ENCODE measurements around the gene PRAMEF1.
"Not testable (repeated sequence)": the region's sequence is repeated elsewhere in the genome, so short reads cannot be mapped to it uniquely, and the experiment has no call there.

PRAMEF1 gene, protein sequence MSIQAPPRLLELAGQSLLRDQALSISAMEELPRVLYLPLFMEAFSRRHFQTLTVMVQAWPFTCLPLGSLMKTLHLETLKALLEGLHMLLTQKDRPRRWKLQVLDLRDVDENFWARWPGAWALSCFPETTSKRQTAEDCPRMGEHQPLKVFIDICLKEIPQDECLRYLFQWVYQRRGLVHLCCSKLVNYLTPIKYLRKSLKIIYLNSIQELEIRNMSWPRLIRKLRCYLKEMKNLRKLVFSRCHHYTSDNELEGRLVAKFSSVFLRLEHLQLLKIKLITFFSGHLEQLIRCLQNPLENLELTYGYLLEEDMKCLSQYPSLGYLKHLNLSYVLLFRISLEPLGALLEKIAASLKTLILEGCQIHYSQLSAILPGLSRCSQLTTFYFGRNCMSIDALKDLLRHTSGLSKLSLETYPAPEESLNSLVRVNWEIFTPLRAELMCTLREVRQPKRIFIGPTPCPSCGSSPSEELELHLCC

DNA sequence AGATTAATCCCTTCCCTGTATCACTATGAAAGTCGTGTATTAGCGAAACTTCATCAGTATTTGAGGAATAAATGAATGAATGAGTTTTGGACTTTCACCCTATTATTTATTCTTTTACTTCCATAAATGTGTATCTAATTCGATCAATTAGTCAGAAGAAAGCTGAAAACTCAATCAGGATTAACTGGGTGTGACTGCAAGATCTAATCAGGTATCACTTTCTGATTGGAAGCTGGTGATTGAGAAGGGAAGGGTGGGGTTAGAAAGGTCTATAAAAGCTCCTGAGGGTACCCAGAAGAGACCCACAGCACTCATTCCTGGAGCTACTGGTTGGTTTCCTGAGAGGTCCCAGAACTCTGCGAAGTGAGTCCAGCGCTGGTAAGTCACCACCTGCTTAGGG, at the start of gene PRAMEF1:
Gene PRAMEF1 (plus strand): TSS at position 301 of the 400 bp plus-strand sequence. CDS start 1,831 bp downstream, outside the sequence.
- DNase-seq (ENCODE audit: low read depth in 4 of 4, low spot score in 1 of 4) = not testable (repeated sequence)

DNA sequence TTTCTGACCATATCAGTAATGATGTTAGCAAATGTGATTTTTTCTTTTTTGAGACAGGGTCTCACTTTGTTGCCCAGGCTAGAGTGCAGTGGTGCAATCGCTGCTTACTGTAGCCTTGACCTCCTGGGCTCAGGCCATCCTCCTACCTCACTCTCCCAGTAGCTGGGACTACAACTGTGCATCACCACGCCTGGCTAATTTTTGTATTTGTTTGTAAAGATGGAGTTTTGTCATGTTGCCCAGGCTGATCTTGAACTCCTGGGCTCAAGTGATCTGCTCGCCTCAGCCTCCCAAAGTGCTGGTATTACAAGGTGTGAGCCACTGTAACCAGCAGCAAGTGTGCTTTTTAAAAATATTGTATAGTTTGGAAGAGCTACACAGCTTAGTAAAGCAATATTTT, 49.3 kb upstream of the PRAMEF1 start:
- DNase-seq (ENCODE audit: low read depth in 4 of 4, low spot score in 1 of 4) = no peak

DNA sequence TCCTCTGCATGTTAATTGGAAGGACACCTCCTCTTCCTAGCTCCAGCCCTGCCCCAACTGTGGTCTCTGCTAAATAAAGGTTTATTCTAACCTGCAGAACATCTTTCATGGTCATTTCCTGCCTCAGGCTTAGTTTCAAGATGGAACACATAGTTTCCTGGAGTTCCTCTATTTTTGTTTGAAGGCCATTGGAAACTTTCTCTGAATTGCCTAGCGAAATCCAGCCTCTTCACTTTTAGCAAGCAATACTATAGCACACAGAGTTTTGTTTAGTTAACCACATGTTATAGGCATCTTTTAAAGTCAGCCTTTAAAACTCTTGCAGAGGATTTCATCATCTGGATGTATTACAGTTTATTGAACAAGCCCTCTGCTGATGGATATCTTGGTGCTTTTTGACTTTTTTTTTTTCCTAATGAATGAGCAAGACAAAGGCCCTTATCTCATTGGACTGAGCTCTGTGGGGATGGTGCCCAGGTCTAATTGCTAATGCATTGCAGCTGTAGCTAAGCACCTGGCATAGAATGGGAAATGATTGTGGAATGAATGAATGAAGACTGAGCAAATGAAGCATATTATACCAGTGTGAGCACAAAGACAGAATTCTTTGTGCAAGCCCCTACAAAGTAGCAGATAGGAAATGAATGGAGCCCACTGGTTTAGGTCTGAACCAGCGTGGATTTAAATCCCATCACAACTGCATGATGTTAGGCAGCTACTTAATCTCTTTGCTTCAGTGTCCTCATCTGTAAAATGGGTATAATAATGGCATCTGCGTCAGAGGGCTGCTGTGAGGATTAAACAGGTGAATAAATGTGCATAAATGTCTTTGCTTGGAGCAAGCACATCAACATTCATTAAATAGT, 45.8 kb upstream of the PRAMEF1 start:
- no peak for DNase-seq (ENCODE audit: low read depth in 4 of 4, low spot score in 1 of 4)

DNA sequence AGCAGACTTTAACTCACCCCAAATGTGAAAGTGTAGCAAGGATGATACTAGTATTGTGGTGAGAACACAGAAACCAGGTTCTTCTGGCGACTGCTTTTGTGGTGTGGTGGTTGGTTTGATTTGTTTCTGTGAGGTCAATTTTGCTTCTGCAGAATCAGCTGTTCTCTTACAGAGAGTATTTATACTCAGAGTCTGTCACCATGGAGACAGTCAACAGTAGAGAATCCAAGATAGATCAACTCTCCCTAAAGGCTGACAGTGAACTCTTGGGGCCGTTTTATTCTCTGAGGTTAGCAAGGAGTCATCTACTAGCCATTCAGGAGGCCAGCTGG, 45.2 kb upstream of the PRAMEF1 start, which contains the start of gene CFAP107:
Gene CFAP107 (plus strand): TSS at position 209 of the 332 bp plus-strand sequence. CDS start 231 bp downstream, outside the sequence.
- DNase-seq (ENCODE audit: low read depth in 4 of 4, low spot score in 1 of 4) = no peak

DNA sequence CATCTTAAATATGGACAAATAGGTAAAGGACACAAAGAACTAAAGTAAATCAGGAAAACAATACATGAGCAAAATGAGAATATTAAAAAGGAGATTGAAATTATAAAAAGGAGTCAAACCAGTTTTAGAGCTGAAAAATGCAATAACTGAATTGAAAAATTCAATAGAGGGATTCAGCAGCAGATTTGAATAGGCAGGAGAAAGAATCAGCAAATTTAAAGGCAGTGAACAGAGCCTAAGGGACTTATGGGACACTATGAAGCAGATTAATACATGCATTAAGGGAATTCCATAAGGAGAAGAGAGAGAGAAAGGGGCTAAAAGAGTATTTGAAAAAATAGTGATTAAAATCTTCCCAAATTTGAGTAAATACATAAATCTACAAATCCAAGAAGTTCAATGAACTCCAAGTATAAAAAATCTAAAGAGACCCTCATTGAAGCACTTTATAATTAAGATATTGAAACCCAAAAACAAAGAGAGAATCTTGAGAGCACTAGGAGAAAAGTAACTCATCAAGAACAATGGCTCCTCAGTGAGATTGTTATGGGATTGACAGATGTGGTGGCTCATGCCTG, 42.3 kb upstream of the PRAMEF1 start:
- DNase-seq (ENCODE audit: low read depth in 4 of 4, low spot score in 1 of 4) = no peak

DNA sequence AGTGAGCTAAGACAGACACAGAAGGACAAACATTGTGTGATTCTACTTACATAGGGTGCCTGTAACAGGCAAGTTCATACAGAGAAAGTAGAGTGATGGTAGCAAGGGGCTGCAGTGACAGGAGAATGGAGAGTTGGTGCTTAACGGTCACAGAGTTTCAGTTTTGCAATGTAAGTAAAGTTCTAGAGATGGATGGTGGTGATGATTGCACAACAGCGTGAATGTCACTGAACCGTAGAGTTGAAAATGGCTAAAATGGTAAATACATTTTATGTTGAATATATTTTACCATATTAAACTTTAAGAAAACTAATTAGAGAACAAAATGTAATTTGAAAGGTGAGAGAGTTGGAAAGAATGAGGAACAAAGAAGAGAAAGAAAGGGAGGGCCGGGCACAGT, 36.5 kb upstream of the PRAMEF1 start:
- DNase-seq (ENCODE audit: low read depth in 4 of 4, low spot score in 1 of 4) = no peak

DNA sequence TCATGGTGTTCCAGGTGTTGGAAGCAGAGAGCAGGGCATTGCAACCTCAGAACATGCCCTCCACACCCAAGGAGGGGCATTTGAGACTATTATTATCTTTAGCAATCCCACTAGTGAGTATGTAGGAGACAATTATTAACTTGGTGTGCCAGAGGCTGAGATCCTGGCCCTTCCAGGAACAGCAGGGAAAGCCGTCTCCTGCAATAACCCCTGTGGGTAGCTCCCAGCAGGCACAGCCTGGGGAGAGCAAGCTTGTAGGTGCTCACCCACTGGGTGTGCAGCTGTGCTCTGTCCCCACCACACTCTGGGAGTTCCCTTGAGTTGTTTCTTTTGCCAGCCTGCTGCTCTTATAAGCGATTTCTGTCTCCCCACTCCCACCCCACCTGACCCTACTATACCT, 34.9 kb upstream of the PRAMEF1 start:
- DNase-seq (ENCODE audit: low read depth in 4 of 4, low spot score in 1 of 4) = no peak

DNA sequence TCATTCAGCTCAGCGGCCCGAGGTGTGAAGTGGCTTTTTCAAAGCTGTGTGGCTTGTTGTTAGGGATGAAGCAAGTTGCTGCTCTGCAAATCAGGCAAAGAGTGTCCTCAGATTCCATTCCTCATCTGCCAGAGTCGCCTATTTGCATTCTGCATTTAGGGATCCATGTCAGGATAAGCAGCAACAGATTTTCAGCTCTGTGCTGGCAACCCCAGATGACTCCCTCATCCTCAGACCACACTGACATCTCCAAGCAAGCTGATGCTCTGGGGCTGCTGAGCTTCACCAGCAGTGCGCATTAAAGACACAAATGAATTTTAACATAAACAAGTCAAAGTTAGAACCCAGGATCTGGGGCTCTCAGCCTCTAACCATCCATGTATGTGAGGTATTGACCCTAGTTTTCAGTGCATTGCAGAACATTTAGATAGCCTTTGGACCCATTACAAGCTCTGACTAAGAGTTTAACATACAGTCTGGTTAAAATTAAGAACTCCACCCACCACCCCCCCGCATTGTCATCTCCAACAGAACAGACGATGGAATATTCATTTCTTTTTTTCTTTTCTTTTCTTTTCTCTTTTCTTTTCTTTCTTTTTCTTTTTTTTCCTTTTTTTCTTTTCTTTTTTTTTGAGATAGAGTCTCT, 34.3 kb upstream of the PRAMEF1 start:
- no peak for DNase-seq (ENCODE audit: low read depth in 4 of 4, low spot score in 1 of 4)

DNA sequence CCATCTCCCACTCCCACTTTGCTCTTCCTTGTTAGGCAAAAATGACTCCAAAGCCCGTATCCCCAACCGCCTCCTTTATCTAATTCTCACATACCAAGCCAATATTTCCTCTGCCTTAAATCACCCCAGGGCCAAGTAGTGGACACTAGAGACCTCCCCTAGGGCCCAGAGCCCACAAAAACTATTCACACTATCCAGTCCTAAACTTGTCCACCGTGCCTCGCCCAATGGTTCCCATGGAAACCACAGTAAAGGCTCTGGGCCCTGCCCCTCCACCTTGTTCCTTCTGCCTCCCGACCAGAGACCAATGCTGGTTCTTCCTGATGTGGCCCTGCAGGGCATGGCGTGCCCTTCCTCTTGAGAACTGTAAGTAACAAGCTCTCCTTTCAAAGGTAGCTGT, 33.4 kb upstream of the PRAMEF1 start:
- no peak for DNase-seq (ENCODE audit: low read depth in 4 of 4, low spot score in 1 of 4)

DNA sequence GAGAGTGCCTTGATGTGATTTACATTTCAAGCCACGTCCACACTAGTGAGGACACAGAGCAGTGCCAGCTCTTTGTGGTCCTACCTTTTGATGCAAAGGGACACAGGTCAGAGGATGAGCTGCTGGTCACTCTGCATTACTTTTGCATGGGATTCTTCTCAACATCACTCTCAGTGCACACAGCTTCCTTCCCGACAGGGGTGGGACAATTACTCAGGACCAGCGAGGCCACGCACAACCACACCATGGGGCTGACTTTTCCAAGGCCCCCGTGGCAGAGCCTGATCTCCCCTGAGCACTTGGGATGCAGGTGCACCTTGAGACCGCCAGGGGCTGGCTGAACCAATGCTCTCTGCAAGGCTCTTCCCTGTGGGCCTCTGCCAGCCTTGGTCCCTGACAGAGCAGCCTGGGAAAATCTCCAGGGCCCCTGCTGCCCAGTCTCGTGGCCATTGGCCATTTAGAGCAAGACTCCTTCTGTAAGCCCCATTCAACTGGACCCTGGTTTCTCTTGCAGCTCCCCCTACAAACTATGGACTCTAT, 30.9 kb upstream of the PRAMEF1 start:
- no peak for DNase-seq (ENCODE audit: low read depth in 4 of 4, low spot score in 1 of 4)

DNA sequence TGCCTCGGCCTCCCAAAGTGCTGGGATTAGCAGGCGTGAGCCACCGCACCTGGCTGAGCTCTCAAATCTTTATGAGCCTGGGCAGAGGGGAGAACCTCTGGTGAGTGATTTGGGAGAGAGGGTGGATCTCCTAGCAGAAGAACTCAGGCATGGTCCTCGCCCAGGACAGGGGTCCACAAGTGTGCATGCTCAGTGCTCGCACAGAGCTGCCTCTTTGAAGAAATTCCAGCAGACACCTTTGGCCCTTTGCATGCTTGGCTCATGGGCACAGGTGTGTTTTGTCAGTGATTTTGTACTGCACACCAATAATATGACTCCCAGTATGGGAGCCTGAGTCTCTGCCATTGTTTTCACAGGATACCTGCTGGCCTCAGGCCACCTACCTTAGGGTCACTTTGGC, 29.4 kb upstream of the PRAMEF1 start:
- DNase-seq (ENCODE audit: low read depth in 4 of 4, low spot score in 1 of 4) = no peak

DNA sequence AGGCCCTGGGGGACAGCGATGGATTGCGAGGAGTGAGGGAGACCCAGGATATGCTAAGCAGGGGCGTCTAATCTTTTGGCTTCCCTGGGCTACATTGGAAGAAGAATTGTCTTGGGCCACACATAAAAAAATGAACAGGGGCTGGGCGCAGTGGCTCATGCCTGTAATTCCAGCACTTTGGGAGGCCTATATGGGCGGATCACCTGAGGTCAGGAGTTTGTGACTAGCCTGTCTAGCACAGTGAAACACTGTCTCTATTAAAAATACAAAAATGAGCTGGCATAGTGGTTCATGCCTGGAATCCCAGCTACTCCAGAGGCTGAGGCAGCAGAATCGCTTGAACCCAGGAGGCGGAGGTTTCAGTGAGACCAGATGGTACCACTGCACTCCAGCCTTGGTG, 28.4 kb upstream of the PRAMEF1 start:
- DNase-seq (ENCODE audit: low read depth in 4 of 4, low spot score in 1 of 4) = no peak

DNA sequence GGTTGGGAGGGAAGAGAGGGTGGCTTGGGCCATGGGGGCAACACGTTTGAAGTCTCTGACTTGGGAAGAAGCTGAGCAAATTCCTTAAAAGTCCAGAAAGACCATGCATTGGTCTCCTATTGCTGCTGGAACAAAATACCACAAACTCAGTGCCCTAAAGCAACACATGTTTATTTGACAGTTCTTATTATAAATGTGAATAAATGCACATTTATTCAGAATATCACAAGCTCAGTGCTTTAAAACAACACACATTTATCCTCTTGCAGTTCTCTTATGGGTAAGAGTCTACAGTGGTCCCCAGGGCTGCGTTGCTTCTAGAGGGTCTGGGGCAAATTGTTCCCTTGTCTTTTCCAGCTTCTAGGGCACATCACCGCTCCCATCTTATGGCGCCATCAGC, 27.7 kb upstream of the PRAMEF1 start:
- DNase-seq (ENCODE audit: low read depth in 4 of 4, low spot score in 1 of 4) = no peak

DNA sequence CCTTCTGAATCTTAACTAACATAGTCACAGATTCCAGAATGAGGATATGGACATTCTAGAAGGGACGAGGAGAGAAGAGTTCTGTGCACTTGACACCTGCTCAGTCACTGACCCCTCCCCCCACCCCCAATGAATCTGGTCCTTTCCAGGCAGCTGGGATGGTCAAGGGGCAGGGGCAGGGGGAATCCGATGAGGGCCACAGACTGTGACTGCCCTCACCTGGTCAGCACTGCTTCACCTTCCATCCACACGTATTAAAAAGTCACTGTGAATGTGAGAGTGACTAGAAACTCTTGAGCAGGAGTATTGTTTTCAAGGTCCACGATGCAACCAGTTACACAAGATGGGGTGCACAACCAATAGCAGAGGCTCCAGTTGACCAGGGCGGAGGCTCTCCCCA, 27.2 kb upstream of the PRAMEF1 start:
- no peak for DNase-seq (ENCODE audit: low read depth in 4 of 4, low spot score in 1 of 4)

DNA sequence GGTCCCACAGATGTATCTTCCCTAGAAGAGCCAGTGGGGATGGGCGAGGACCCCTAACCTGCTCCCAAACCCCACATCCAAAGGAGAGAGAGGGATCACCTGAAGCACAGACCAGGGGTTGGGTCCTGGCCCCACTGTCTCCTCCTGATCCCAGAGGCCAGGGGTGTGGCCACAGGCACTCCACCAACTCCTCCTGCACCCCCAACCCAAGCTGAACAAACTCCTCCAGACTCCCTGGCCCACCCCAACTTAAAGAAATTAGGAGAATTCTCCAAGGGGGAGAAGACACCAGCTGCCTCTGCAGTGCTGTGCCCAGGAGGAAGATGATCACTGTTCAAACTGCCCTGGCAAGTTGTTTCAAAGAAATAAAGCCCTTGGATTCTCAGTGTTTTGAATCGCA, 22.2 kb upstream of the PRAMEF1 start:
- no peak for DNase-seq (ENCODE audit: low read depth in 4 of 4, low spot score in 1 of 4)

DNA sequence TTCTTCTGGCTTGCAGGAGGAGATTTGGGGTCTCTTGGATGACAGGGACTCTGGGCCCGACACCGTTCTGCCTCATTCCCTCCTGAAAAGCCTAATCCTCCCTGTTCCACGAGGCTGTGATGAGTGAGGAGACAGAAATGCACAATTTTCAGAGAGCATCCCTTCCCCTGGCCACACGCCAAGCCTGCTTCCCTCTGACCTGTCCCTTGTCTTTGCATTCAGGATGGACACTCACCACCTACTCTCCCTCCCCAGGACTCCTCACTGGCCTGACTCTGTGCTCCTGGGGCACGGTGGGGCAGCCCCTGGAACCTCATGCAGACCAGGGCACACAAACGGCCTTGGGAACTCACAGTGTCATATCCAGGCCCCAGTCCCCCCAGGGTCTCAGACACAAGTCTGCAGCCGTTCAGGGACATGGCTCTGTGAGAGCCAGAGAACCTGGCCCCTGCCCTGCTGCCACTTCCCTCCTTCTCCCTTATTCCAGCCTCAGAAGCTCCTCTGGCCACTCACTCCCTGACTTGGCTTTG, 21.2 kb upstream of the PRAMEF1 start:
- no peak for DNase-seq (ENCODE audit: low read depth in 4 of 4, low spot score in 1 of 4)

DNA sequence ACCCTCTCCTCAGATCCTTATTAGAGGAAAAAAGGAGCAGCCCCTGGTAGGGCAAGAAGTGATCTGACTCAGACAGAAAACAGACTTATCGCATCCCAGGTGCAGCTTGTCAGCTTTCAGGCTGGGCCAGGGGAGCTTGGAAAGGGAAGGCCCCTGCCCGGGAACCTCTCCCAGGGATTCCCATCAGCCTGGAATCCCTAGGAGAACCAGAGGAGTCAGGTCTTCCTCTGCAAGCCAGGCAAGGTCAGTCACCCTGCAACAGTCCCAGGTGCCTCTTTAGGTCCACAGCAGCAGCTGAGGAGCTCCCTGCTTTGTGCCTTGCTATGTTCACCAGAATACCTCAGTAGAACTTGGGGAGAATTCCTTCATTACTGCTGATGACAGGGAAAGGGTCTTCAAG, 20.6 kb upstream of the PRAMEF1 start:
- no peak for DNase-seq (ENCODE audit: low read depth in 4 of 4, low spot score in 1 of 4)

DNA sequence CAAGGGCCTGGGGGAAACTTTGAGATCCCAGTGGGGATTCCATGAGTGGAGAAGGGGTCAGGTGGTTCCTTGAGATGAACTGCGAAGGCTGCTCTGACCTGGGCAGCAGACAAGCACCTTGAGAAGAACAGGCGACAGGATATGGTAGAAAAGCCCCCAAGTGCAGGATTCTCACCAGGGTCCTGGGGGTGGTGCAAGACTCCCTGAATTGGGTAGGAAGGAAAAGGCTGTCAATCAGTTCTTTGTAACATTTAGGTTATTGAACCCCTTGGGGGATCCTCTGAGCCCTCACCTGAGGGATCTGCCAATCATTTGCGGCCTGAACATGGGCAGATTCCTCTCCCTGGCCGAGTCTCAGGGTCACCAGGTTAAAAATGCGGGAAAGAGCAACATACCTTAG, 20.0 kb upstream of the PRAMEF1 start:
- DNase-seq (ENCODE audit: low read depth in 4 of 4, low spot score in 1 of 4) = no peak

DNA sequence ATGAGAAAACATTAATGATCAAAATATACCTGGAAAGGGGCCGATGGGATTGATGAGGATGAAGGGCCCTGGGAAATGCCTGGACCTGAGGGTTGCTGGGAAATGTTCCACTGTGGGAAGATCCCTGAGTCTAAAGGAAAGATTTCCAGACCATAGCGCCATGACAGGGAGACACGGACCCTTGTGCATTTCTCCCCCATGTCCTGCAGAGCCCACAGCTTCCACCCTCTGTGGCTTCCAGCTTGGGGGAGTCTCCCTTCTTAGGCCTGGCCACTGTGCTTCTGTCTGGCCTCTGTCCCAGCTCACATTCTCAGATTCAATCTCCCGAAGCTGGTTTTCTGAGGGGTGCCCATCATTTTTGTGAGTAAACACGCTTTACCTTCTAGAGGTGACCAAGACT, 18.7 kb upstream of the PRAMEF1 start:
- DNase-seq (ENCODE audit: low read depth in 4 of 4, low spot score in 1 of 4) = no peak

DNA sequence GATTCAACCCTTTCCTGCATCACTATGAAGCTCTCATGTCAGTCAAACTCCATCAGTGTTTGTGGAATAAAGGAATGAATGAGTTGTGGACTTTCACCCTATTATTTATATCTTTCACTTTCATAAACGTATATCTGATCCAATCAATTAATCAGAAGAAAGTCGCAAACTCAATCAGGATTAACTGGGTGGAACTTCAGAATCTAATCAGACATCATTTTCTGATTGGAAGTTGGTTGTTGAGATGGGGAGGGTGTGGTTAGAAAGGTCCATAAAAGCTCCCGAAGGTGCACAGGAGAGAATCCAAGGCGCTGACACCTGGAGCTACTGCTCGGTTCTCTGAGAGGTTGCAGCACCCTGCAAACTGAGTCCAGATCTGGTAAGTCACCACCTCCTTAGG, 17.8 kb upstream of the PRAMEF1 start, which contains the start of gene PRAMEF12:
Gene PRAMEF12 (plus strand): TSS at position 301 of the 400 bp plus-strand sequence. CDS start 1,130 bp downstream, outside the sequence.
- no peak for DNase-seq (ENCODE audit: low read depth in 4 of 4, low spot score in 1 of 4)
